Spinal cord (tissue), 10 donors: ENCODE data around the gene NXF2. TPM values are rescaled to one million over a fixed set of nuclear protein-coding genes. Genes with fewer than 3 reads are reported as not detected.
"Not testable (repeated sequence)": the region's sequence is repeated elsewhere in the genome, so short reads cannot be mapped to it uniquely, and the experiment has no call there.

Experiments used
- DNase-seq, 6 donors: peaks; one replicate each; pipeline versions ENCODE4 v3.0.0 to v3.0.0-alpha.2; 2013 to 2015; ENCODE audit warnings: low spot score in 6 of 6, low read depth in 4 of 6
- H3K27ac ChIP-seq: one replicate; pipeline ENCODE4 v1.5.1; 2013; ENCODE audit warnings: low read depth, low read length, control low read depth
- H3K27me3 ChIP-seq: one replicate; pipeline ENCODE4 v1.6.1; 2013; ENCODE audit warnings: low read length; ENCODE audit not compliant: control insufficient read depth, insufficient read depth
- H3K36me3 ChIP-seq: one replicate; pipeline ENCODE4 v1.6.1; 2013; ENCODE audit warnings: low read length; ENCODE audit not compliant: control insufficient read depth, insufficient read depth
- H3K4me1 ChIP-seq: one replicate; pipeline ENCODE4 v1.6.1; 2013; ENCODE audit warnings: low read length; ENCODE audit not compliant: control insufficient read depth, insufficient read depth
- H3K4me3 ChIP-seq: one replicate; pipeline ENCODE4 v1.5.1; 2013; ENCODE audit warnings: low read depth, low read length, control low read depth
- H3K9me3 ChIP-seq: one replicate; pipeline ENCODE4 v1.6.1; 2013; ENCODE audit warnings: low read length; ENCODE audit not compliant: control insufficient read depth, insufficient read depth
- WGBS: methylation state at CpG from one replicate; pipeline ENCODE4 v1.1.5; 2013; ENCODE audit warnings: missing lambda C conversion rate; ENCODE audit not compliant: insufficient coverage; 5-methylcytosine and 5-hydroxymethylcytosine counted together
- long read RNA-seq, 4 donors: transcript quantifications; one replicate each; lab custom pipeline, GENCODE V29; 2026
- polyA plus RNA-seq, 2 donors: library from polyadenylated mRNA; unstranded; fragments of 120-200 nt; gene quantifications; one replicate each; pipeline ENCODE4 v1.2.1, GENCODE V29; 2013; ENCODE audit not compliant: insufficient read length in 2 of 2
- total RNA-seq, 2 donors: library from RNA; depleted of rRNA in 1 of 2; stranded (reverse); fragments of 120-200 nt in 1 of 2; fragments of >200 nt in 1 of 2; gene quantifications; one replicate each; pipeline versions ENCODE4 v1.2.3 to v1.2.4, GENCODE V29; 2013 to 2014
- donor health status: healthy.

Gene NXF2, protein sequence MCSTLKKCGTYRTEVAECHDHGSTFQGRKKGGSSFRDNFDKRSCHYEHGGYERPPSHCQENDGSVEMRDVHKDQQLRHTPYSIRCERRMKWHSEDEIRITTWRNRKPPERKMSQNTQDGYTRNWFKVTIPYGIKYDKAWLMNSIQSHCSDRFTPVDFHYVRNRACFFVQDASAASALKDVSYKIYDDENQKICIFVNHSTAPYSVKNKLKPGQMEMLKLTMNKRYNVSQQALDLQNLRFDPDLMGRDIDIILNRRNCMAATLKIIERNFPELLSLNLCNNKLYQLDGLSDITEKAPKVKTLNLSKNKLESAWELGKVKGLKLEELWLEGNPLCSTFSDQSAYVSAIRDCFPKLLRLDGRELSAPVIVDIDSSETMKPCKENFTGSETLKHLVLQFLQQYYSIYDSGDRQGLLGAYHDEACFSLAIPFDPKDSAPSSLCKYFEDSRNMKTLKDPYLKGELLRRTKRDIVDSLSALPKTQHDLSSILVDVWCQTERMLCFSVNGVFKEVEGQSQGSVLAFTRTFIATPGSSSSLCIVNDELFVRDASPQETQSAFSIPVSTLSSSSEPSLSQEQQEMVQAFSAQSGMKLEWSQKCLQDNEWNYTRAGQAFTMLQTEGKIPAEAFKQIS
- under 1 TPM in 1 of 2 donors, not detected in 1; 0.22 TPM for total RNA-seq
- polyA plus RNA-seq: under 1 TPM in 1 of 2 donors, not detected in 1; 0.32 TPM
- long read RNA-seq, donor 1: 0 reads
- long read RNA-seq, donor 2: 0 reads
- long read RNA-seq, donor 3: 0 reads
- long read RNA-seq, donor 4: 0 reads

GRCh38 chrX:102246893-102247292 lies at the start of gene NXF2:
Gene NXF2 (plus strand): TSS chrX:102247167. CDS start chrX:102307079, 59,912 bp downstream.
- no CpG with 5 or more reads among the region's 9 CpGs for WGBS
- not testable (repeated sequence) for H3K9me3 ChIP-seq, H3K27me3 ChIP-seq, H3K4me3 ChIP-seq, H3K27ac ChIP-seq, H3K4me1 ChIP-seq, DNase-seq, H3K36me3 ChIP-seq

GRCh38 chrX:102207940-102208339 lies 39.0 kb upstream of the NXF2 start:
- not testable (repeated sequence) for H3K27me3 ChIP-seq, DNase-seq, H3K27ac ChIP-seq, H3K4me3 ChIP-seq, H3K9me3 ChIP-seq, H3K4me1 ChIP-seq, H3K36me3 ChIP-seq
- no CpG with 5 or more reads among the region's 5 CpGs for WGBS

- H3K9me3 ChIP-seq, DNase-seq, H3K36me3 ChIP-seq, H3K27ac ChIP-seq, H3K27me3 ChIP-seq, H3K4me3 ChIP-seq, H3K4me1 ChIP-seq: not testable (repeated sequence)
- WGBS: no CpG with 5 or more reads among the region's 15 CpGs
Measured at GRCh38 chrX:102214986-102215385, 32.0 kb upstream of the NXF2 start, which contains the start of gene TCP11X1. Gene TCP11X1 (plus strand): TSS chrX:102215301.

DNA sequence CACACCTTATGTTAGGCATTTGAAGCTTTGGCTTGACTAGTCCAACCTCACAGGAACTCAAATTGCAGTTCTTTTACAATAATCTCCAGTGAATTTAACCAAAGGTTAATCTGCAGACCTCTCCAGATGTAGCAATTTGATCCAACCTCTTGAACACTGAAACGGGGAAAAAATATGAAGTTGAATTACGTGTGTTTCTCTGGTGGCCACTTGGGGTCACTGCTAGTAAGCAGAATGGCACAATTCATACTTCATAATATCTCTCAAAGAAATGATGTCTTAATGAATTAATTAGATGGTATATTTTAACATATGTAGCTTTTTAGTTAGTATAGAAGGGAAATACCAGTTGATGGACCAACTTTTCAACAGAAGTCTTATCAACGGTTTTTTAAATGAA lies 30.5 kb upstream of the NXF2 start:
- H3K27me3 ChIP-seq, H3K4me1 ChIP-seq, H3K4me3 ChIP-seq, H3K36me3 ChIP-seq, DNase-seq, H3K27ac ChIP-seq, H3K9me3 ChIP-seq: not testable (repeated sequence)
- WGBS: no CpG with 5 or more reads among the region's 3 CpGs

- DNase-seq, H3K4me1 ChIP-seq, H3K9me3 ChIP-seq, H3K36me3 ChIP-seq, H3K27me3 ChIP-seq, H3K27ac ChIP-seq, H3K4me3 ChIP-seq: not testable (repeated sequence)
- WGBS: no CpG with 5 or more reads among the region's 7 CpGs
Measured at GRCh38 chrX:102235678-102236077, 11.3 kb upstream of the NXF2 start.

GRCh38 chrX:102240265-102240664 lies 6.7 kb upstream of the NXF2 start:
- H3K36me3 ChIP-seq, H3K27ac ChIP-seq, DNase-seq, H3K4me3 ChIP-seq, H3K4me1 ChIP-seq, H3K9me3 ChIP-seq, H3K27me3 ChIP-seq: not testable (repeated sequence)
- WGBS: no CpG with 5 or more reads among the region's 15 CpGs

DNA sequence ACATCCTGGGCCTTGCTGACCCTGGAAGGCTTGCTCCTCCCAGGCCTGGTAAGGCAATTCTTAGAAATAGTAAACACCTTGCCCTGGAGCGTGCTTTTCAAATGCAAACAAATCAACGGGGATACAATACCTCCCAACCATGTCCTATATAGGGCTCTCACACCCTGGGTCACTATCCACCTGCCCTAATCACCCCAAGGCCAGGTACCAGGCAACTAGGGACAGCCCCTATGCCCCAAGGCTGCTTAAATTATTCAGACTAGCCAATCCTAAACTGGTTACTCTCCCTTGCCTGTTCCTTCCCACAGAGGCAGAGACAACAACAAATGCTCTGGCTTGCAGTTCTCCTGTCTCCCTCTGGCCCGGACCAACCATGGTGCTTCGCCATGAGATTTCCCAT lies 25.3 kb downstream of the NXF2 start:
- H3K4me1 ChIP-seq, DNase-seq, H3K27me3 ChIP-seq, H3K4me3 ChIP-seq, H3K36me3 ChIP-seq, H3K9me3 ChIP-seq, H3K27ac ChIP-seq: not testable (repeated sequence)
- no CpG with 5 or more reads among the region's 4 CpGs for WGBS

GRCh38 chrX:102338162-102338561 lies 91.2 kb downstream of the NXF2 start:
- H3K4me3 ChIP-seq: no peak overlapping the region
- H3K9me3 ChIP-seq: no peaks in the 10 kb centered on the region
- peaks cover 11% of the 10 kb centered on the region for H3K27me3 ChIP-seq
- 71% methylated on average over 3 of the region's 4 CpGs for WGBS
- H3K27ac ChIP-seq: no peak overlapping the region
- DNase-seq: no peak
- no peaks in the 10 kb centered on the region for H3K36me3 ChIP-seq
- H3K4me1 ChIP-seq: no peaks in the 10 kb centered on the region

DNA sequence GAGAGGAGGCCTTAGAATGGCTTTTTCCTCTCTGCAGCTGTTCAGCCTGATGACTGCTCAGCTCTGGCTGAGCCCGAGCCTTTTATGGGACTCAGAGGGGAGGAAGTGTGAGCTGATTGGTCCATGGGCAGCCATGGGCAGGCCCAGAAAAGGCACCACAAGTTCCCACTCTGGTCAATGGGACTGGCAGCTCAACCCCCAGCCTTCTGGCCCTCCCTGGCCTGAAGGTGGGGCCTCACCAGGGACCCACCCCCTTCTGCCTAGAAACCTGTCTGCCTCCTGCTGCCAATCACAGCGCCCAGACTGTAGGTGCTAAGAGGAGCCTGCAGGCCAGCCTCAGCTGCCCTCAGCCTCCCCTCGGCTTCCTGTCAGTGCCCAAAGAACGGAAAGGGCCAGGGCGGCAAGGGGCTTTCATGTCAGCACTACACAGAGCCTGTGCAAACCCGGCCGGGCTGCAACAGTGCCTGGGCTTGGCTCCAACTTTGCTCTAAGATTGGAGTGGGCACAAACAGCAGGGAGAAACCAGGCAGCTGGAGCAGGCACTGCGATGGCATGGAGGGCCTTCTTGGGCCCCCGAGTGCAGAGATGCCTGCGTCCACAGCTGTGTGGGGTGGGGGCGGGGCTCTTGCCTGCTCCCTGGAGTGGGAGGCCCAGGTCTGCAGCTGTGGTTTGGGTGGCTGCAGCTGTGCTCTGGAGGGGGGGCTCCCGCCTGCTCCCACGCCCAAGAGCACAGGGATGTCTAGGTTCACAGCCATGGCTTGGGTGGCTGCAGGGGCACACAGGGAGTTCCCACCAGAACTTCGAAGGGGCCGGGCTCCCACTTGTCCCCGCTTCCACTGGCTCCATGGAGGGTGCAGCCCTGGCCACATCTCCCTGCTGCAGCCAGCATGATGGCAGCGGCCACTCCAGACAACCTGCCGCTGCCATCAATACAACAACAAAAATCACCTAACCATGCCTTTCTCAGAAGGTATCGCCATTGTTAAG lies 92.6 kb downstream of the NXF2 start:
- DNase-seq: no peak
- no peak overlapping the region for H3K27ac ChIP-seq
- WGBS: 65% methylated on average over 15 of the region's 19 CpGs
- H3K4me1 ChIP-seq: no peaks in the 10 kb centered on the region
- H3K9me3 ChIP-seq: no peaks in the 10 kb centered on the region
- H3K4me3 ChIP-seq: no peak overlapping the region
- peaks cover 11% of the 10 kb centered on the region for H3K27me3 ChIP-seq
- no peaks in the 10 kb centered on the region for H3K36me3 ChIP-seq
